WERI-Rb-1 (cell line): ENCODE results near the gene STK17B.

ENCODE experiments used
- DNase-seq: peaks from one replicate; pipeline ENCODE4 v3.0.0-alpha.2; 2020
- H3K27ac ChIP-seq: fragments of 250-450 bp; sonication (Bioruptor Pico); 2 replicates; pipeline ENCODE4 v1.5.1; 2020; ENCODE audit warnings: mild to moderate bottlenecking, moderate library complexity
- H3K27me3 ChIP-seq: fragments of 250-450 bp; sonication (Bioruptor Pico); 2 replicates; pipeline ENCODE4 v1.5.1; 2021; ENCODE audit warnings: mild to moderate bottlenecking, low read depth, moderate library complexity; ENCODE audit not compliant: insufficient read depth, severe bottlenecking
- H3K36me3 ChIP-seq: fragments of 250-450 bp; sonication (Bioruptor Pico); 2 replicates; pipeline ENCODE4 v1.5.1; 2020; ENCODE audit warnings: mild to moderate bottlenecking, moderate library complexity
- H3K4me3 ChIP-seq: 2 replicates; pipeline ENCODE4 v1.5.1; 2011; ENCODE audit warnings: low read depth, mild to moderate bottlenecking, control low read depth, low read length
- H3K9me3 ChIP-seq: fragments of 250-450 bp; sonication (Bioruptor Pico); 2 replicates; pipeline ENCODE4 v1.5.1; 2021; ENCODE audit warnings: mild to moderate bottlenecking, moderate library complexity; ENCODE audit not compliant: severe bottlenecking
- TF ChIP-seq, protein P1 (sequence below): IDR thresholded peaks from 2 replicates; pipeline ENCODE4 v1.5.1; 2011; ENCODE audit warnings: low read depth, mild to moderate bottlenecking, control low read depth, inconsistent platforms, low read length

STK17B gene

GRCh38 chr2:196131384-196131937 is 39.9 kb downstream of the STK17B start:
- Histone ChIP-seq H3K9me3 (peaks cover 22% of the 10 kb centered on the region), H3K27ac (no peak overlapping the region), H3K36me3 (no peaks in the 10 kb centered on the region), H3K4me3 (no peak overlapping the region), H3K27me3 (no peaks in the 10 kb centered on the region)
- DNase-seq = peak; percentile 65
- TF ChIP-seq, protein P1, sequence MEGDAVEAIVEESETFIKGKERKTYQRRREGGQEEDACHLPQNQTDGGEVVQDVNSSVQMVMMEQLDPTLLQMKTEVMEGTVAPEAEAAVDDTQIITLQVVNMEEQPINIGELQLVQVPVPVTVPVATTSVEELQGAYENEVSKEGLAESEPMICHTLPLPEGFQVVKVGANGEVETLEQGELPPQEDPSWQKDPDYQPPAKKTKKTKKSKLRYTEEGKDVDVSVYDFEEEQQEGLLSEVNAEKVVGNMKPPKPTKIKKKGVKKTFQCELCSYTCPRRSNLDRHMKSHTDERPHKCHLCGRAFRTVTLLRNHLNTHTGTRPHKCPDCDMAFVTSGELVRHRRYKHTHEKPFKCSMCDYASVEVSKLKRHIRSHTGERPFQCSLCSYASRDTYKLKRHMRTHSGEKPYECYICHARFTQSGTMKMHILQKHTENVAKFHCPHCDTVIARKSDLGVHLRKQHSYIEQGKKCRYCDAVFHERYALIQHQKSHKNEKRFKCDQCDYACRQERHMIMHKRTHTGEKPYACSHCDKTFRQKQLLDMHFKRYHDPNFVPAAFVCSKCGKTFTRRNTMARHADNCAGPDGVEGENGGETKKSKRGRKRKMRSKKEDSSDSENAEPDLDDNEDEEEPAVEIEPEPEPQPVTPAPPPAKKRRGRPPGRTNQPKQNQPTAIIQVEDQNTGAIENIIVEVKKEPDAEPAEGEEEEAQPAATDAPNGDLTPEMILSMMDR = peak; percentile 56

GRCh38 chr2:196130039-196130825 is 41.1 kb downstream of the STK17B start:
- TF ChIP-seq, protein P1 = no peak
- H3K27me3 ChIP-seq = no peaks in the 10 kb centered on the region
- H3K36me3 ChIP-seq = no peaks in the 10 kb centered on the region
- H3K4me3 ChIP-seq = no peak overlapping the region
- peaks cover 22% of the 10 kb centered on the region for H3K9me3 ChIP-seq
- no peak overlapping the region for H3K27ac ChIP-seq
- peak; percentile 12 for DNase-seq

- TF ChIP-seq, protein P1 = no peak
- peaks cover 22% of the 10 kb centered on the region for H3K9me3 ChIP-seq
- no peaks in the 10 kb centered on the region for H3K36me3 ChIP-seq
- no peak for DNase-seq
- no peaks in the 10 kb centered on the region for H3K27me3 ChIP-seq
- no peak overlapping the region for H3K27ac ChIP-seq
- H3K4me3 ChIP-seq = no peak overlapping the region
Measured at GRCh38 chr2:196128749-196129148, 42.6 kb downstream of the STK17B start.

- DNase-seq = no peak
- Histone ChIP-seq H3K27me3 (no peaks in the 10 kb centered on the region), H3K9me3 (peaks cover 8% of the 10 kb centered on the region), H3K27ac (no peak overlapping the region), H3K36me3 (no peaks in the 10 kb centered on the region), H3K4me3 (no peak overlapping the region)
- TF ChIP-seq, protein P1 = no peak
Measured at GRCh38 chr2:196125596-196125995, 45.8 kb downstream of the STK17B start.

- no peak overlapping the region for H3K27ac ChIP-seq
- TF ChIP-seq, protein P1 = no peak
- no peak for DNase-seq
Measured at GRCh38 chr2:196123679-196124373, 47.6 kb downstream of the STK17B start.

More at GRCh38 chr2:196123679-196124373, 47.6 kb downstream of the STK17B start:
- Histone ChIP-seq H3K36me3 (no peaks in the 10 kb centered on the region), H3K4me3 (no peak overlapping the region), H3K27me3 (no peaks in the 10 kb centered on the region), H3K9me3 (no peaks in the 10 kb centered on the region)
